ENCODE data around the gene SCAMP3. TPM values are rescaled to one million over a fixed set of nuclear protein-coding genes. Genes with fewer than 3 reads are reported as not detected.
A peak's percentile ranks its signal among the peaks of the same experiment; 100 is the strongest.

SCAMP3 gene
- total RNA-seq, 4 donors from 2014 or later, result 54.5 to 91.1 (median 65.2) TPM

GRCh38 chr1:155269381-155269780, 7.2 kb upstream of the SCAMP3 start:
- DNase-seq (ENCODE audit: low spot score in 2 of 2), result no peak
- no peaks in the 10 kb centered on the region for H3K9me3 ChIP-seq
- H3K27me3 ChIP-seq, result no peaks in the 10 kb centered on the region
- TF ChIP-seq EP300 (IDR thresholded peaks at IDR 0.05) (no peak), CTCF (IDR thresholded peaks at IDR 0.05) (no peak), POLR2A (IDR thresholded peaks at IDR 0.05) (no peak)
- no peak overlapping the region for H3K4me3 ChIP-seq
- no peak overlapping the region for H3K27ac ChIP-seq
- peaks cover 0 to 30% (median 15%) of the 10 kb centered on the region in 4 donors for H3K4me1 ChIP-seq
- peaks cover 6 to 74% (median 56%) of the 10 kb centered on the region in 3 donors for H3K36me3 ChIP-seq
- WGBS, 2 donors, result 93 to 96% methylated on average over 15 to 21 of the region's 21 CpGs

GRCh38 chr1:155268630-155269029, 6.5 kb upstream of the SCAMP3 start:
- no peak for DNase-seq (ENCODE audit: low spot score in 2 of 2)
- H3K27me3 ChIP-seq, result no peaks in the 10 kb centered on the region
- H3K4me1 ChIP-seq, result peaks cover 0 to 24% (median 13%) of the 10 kb centered on the region in 4 donors
- H3K4me3 ChIP-seq, result no peak overlapping the region
- no peaks in the 10 kb centered on the region for H3K9me3 ChIP-seq
- WGBS, 2 donors, result 88 to 91% methylated on average over 21 of the region's 21 CpGs
- H3K36me3 ChIP-seq, result peaks cover 6 to 82% (median 64%) of the 10 kb centered on the region in 3 donors
- no peak for TF ChIP-seq EP300 (IDR thresholded peaks at IDR 0.05)
- TF ChIP-seq POLR2A (IDR thresholded peaks at IDR 0.05), result no peak
- TF ChIP-seq CTCF (IDR thresholded peaks at IDR 0.05), result no peak
- H3K27ac ChIP-seq, result no peak overlapping the region

DNA sequence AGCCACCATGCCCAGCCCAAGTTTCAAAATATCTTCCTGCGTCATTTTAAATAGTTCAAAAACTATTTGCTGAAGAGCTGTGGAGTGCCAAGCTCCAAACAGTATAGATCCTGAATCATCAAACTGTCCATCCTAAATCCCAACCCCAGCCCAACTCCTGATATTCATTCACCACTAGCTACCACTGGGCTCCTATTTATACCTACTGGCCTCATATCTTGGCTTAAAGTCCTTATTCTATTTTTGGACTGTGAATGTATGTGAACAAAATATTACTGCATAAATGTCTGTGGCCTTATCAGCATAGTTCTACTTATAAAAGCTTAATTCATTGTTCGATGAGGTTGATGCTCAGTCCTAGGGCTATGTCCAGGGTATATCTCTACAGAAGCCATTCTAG, 5.2 kb upstream of the SCAMP3 start:
- TF ChIP-seq POLR2A (IDR thresholded peaks at IDR 0.05) (no peak), EP300 (IDR thresholded peaks at IDR 0.05) (no peak), CTCF (IDR thresholded peaks at IDR 0.05) (no peak)
- no peak overlapping the region for H3K27ac ChIP-seq
- no peaks in the 10 kb centered on the region for H3K27me3 ChIP-seq
- no peak overlapping the region for H3K4me3 ChIP-seq
- no peak for DNase-seq (ENCODE audit: low spot score in 2 of 2)
- WGBS, 2 donors, result 91 to 98% methylated on average over 2 of the region's 2 CpGs
- peaks cover 0 to 26% (median 15%) of the 10 kb centered on the region in 4 donors for H3K4me1 ChIP-seq
- peaks cover 6 to 90% (median 69%) of the 10 kb centered on the region in 3 donors for H3K36me3 ChIP-seq
- H3K9me3 ChIP-seq, result no peaks in the 10 kb centered on the region

DNA sequence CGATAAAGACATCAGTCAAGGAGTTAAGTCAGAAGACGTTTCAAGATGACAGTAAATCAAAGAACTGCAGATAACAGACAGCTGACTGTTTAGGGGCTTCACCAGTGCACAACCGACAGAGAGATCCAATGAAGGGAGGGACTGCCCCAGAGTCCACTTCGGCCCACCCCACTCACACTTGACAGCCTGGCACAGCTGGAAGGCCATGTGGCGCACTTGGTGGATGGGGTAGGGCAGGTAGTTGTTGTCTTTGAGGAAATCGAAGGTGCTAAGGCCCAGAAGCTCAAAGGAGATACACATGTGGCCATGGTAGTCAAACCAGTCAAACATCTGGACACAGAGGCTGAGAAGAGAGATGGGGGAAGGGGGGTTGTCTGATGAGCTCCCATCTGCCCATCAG, 4.4 kb upstream of the SCAMP3 start:
- Histone ChIP-seq H3K4me3 (no peak overlapping the region), H3K27me3 (no peaks in the 10 kb centered on the region), H3K27ac (no peak overlapping the region), H3K4me1 (peaks cover 0 to 20% (median 8%) of the 10 kb centered on the region in 4 donors), H3K36me3 (peaks cover 6 to 87% (median 69%) of the 10 kb centered on the region in 3 donors), H3K9me3 (no peaks in the 10 kb centered on the region)
- 76 to 80% methylated on average over 6 of the region's 6 CpGs for WGBS, 2 donors
- TF ChIP-seq CTCF (IDR thresholded peaks at IDR 0.05) (no peak), EP300 (IDR thresholded peaks at IDR 0.05) (no peak)
- DNase-seq (ENCODE audit: low spot score in 2 of 2), result no peak

GRCh38 chr1:155263067-155263466, 907 bp upstream of the SCAMP3 start:
- H3K4me3 ChIP-seq, result no peak overlapping the region
- H3K9me3 ChIP-seq, result no peaks in the 10 kb centered on the region
- TF ChIP-seq CTCF (IDR thresholded peaks at IDR 0.05), result no peak
- TF ChIP-seq EP300 (IDR thresholded peaks at IDR 0.05), result no peak
- no peak for TF ChIP-seq POLR2A (IDR thresholded peaks at IDR 0.05)
- no peak for DNase-seq (ENCODE audit: low spot score in 2 of 2)
- H3K27ac ChIP-seq, result peak overlapping the region in 3 of 4 donors; percentile 60 to 95 (median 90)
- no peaks in the 10 kb centered on the region for H3K27me3 ChIP-seq
- 80 to 86% methylated on average over 9 to 11 of the region's 11 CpGs for WGBS, 2 donors
- H3K4me1 ChIP-seq, result peaks cover 0 to 24% (median 13%) of the 10 kb centered on the region in 4 donors
- H3K36me3 ChIP-seq, result peaks cover 0 to 73% (median 53%) of the 10 kb centered on the region in 3 donors

Measured in tibial nerve (tissue), 4 donors.